ENCODE data around the gene GAB3. TPM values are rescaled to one million over a fixed set of nuclear protein-coding genes. Genes with fewer than 3 reads are reported as not detected.

The GAB3 gene
- total and polyA plus RNA-seq, 9 of the 15 experiments (the other 6 are each of a cell fraction or from before 2014, with no cell fraction given), result 16.1 to 31.4 (median 20.2) TPM

DNA sequence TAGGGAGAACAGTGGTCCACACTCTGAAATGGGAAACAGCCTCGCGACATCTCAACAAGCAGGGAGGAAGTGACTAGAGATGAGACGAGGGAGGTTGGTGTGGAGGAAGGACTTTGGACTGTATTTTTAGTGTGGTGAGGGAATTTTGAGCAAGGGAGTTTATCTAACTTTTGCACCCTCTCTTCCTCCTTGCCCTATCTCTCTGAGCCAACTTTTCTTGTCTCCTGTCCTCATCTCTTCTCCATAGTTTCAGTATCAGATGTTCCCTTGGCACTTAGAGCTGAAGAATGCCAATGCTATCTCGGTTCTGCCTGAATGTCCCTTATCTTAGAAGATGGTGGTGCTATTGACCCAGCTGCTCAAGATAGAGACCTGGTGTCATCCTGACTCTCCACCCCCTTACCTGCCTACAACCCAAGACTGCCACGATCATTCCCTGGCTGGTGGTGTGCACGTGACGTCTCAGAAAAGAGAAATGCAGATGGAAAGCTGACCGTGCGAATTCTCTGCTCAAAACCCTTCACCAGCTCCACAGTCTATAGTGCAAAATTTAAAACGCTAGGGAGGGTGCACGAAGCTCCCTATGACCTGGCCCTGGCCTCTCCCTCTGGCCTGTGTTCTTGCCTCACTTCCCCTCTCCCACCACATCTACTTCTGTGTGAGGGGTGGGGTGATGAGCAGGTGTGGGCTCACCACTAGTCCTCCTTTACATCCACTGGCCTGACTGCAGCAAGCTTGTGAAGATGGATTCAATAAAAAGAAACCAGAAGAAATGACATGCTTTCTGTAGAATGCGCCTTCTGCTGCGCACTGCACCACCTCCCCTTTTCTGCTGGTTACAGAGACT, 33.5 kb upstream of the GAB3 start (continued):
- TF ChIP-seq, protein P1, sequence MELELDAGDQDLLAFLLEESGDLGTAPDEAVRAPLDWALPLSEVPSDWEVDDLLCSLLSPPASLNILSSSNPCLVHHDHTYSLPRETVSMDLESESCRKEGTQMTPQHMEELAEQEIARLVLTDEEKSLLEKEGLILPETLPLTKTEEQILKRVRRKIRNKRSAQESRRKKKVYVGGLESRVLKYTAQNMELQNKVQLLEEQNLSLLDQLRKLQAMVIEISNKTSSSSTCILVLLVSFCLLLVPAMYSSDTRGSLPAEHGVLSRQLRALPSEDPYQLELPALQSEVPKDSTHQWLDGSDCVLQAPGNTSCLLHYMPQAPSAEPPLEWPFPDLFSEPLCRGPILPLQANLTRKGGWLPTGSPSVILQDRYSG (tag; conservative IDR thresholded peaks at IDR 0.05; ENCODE audit: low read depth), result no peak
- no peak for TF ChIP-seq ZNF830 (CRISPR knock-in tag; IDR thresholded peaks at IDR 0.05)
- no peak for TF ChIP-seq ZNF589 (CRISPR knock-in tag; IDR thresholded peaks at IDR 0.05; ENCODE audit: low read depth)
- no peak for TF ChIP-seq ZBTB8A (IDR thresholded peaks at IDR 0.05; ENCODE audit: partially characterized antibody)
- peak; percentile 47; the same call in 1 of the 2 replicates for TF ChIP-seq POLR2A (conservative IDR thresholded peaks at IDR 0.05)
- TF ChIP-seq CBX8 (IDR thresholded peaks at IDR 0.05; ENCODE audit: borderline replicate concordance, extremely low read depth, low read depth, low read length, poor library complexity, severe bottlenecking), result no peak
- no peak for TF ChIP-seq ZSCAN32 (CRISPR knock-in tag; IDR thresholded peaks at IDR 0.05)
- no peak for TF ChIP-seq PHF21A (IDR thresholded peaks at IDR 0.05; ENCODE audit: borderline replicate concordance, low read depth)
- TF ChIP-seq RAD21 (CRISPR knock-in tag; conservative IDR thresholded peaks at IDR 0.05 in 1 of 2, IDR thresholded peaks at IDR 0.05 in 1 of 2), result no peak
- no peak for TF ChIP-seq ATF2 (CRISPR knock-in tag; IDR thresholded peaks at IDR 0.05)
- TF ChIP-seq, protein P2, sequence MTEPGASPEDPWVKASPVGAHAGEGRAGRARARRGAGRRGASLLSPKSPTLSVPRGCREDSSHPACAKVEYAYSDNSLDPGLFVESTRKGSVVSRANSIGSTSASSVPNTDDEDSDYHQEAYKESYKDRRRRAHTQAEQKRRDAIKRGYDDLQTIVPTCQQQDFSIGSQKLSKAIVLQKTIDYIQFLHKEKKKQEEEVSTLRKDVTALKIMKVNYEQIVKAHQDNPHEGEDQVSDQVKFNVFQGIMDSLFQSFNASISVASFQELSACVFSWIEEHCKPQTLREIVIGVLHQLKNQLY (CRISPR knock-in tag; conservative IDR thresholded peaks at IDR 0.05), result no peak
- TF ChIP-seq SPI1 (IDR thresholded peaks at IDR 0.05; ENCODE audit: borderline replicate concordance, low read depth, low read length), result peak; percentile 89
- TF ChIP-seq, protein P3, sequence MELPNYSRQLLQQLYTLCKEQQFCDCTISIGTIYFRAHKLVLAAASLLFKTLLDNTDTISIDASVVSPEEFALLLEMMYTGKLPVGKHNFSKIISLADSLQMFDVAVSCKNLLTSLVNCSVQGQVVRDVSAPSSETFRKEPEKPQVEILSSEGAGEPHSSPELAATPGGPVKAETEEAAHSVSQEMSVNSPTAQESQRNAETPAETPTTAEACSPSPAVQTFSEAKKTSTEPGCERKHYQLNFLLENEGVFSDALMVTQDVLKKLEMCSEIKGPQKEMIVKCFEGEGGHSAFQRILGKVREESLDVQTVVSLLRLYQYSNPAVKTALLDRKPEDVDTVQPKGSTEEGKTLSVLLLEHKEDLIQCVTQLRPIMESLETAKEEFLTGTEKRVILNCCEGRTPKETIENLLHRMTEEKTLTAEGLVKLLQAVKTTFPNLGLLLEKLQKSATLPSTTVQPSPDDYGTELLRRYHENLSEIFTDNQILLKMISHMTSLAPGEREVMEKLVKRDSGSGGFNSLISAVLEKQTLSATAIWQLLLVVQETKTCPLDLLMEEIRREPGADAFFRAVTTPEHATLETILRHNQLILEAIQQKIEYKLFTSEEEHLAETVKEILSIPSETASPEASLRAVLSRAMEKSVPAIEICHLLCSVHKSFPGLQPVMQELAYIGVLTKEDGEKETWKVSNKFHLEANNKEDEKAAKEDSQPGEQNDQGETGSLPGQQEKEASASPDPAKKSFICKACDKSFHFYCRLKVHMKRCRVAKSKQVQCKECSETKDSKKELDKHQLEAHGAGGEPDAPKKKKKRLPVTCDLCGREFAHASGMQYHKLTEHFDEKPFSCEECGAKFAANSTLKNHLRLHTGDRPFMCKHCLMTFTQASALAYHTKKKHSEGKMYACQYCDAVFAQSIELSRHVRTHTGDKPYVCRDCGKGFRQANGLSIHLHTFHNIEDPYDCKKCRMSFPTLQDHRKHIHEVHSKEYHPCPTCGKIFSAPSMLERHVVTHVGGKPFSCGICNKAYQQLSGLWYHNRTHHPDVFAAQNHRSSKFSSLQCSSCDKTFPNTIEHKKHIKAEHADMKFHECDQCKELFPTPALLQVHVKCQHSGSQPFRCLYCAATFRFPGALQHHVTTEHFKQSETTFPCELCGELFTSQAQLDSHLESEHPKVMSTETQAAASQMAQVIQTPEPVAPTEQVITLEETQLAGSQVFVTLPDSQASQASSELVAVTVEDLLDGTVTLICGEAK (IDR thresholded peaks at IDR 0.05), result no peak
- TF ChIP-seq, protein P3 (CRISPR knock-in tag; IDR thresholded peaks at IDR 0.05), result no peak

Data from K562 (cell line).